Activated T-cell treated with anti-CD3 and anti-CD28 coated beads for 1 hour (primary cell): Measurements from ENCODE around the gene DUSP9.

Source experiments
- DNase-seq: peaks from one replicate; pipeline ENCODE4 v3.0.0-alpha.2; 2020; ENCODE audit warnings: low read depth

DUSP9 gene

DNA sequence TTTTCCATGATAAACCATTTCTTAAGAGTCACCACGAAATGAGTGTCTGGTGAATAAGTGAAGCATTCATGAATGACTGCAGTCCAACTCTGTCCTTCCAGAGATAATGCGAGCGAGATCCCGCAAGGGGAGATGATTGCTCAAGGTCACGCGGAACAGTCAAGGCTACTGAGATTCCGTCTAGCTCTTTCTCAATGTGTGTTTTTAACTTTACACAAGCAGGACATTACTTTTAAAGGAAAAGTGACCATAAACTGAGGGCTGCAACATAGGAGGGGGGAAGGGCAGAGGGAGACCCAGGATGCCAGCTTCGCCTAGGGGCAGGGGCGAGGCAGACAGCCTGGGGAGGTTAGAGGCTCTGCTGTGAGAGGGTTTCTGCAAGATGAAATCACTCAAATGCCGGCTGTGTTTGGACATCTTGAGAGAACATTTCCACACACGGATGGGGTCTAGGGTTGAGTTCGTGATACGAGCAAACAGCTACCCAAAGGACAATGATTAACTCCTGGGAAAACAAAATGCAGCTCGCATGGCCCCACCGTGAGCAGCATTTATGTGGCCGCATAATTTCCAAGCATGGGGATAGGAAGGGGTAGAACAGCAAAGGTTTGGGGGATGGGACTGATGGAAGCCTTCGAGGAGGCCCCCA is 24.2 kb upstream of the DUSP9 start:
- DNase-seq: no peak

GRCh38 chrX:153623310-153624029 is 23.5 kb upstream of the DUSP9 start:
- no peak for DNase-seq

GRCh38 chrX:153624196-153625091 is 22.6 kb upstream of the DUSP9 start:
- no peak for DNase-seq

DNA sequence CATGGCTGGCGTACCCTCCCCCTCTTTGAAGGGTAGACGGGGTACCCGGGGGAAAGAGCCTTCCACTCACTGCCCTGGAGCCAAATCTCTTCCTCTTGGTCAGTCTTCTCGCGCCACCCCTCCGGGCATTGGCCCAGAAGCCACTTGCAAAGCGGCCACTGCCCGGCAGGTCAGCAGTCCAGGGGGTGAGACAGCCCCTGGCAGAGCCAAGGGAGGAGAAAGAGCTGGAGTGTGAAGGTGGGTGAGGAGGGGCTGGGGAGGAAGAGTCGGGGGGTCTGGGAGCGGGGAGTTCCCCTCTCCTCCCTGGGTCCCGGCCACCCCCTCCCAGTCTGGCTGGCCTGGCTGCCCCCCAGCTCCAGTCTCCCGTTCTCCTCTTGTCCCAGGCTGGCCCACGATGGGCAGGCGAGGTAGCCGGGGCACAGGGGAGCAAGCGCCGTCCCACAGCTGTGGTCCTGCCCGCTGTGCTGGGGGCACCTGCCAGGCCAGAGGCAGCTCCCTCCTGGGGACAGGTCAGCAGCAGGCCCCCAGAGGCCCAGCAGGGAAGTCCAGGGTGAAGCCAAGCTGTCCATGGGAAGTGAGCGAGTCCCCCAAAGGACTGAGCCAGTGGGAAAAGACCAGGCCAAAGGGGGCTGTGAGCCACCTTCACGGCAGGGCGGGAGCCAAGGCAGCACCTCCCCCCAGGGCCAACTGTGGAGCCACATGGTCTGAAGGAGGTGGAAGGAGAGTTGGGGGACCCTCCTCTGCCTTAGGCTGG is 21.6 kb upstream of the DUSP9 start:
- no peak for DNase-seq

DNA sequence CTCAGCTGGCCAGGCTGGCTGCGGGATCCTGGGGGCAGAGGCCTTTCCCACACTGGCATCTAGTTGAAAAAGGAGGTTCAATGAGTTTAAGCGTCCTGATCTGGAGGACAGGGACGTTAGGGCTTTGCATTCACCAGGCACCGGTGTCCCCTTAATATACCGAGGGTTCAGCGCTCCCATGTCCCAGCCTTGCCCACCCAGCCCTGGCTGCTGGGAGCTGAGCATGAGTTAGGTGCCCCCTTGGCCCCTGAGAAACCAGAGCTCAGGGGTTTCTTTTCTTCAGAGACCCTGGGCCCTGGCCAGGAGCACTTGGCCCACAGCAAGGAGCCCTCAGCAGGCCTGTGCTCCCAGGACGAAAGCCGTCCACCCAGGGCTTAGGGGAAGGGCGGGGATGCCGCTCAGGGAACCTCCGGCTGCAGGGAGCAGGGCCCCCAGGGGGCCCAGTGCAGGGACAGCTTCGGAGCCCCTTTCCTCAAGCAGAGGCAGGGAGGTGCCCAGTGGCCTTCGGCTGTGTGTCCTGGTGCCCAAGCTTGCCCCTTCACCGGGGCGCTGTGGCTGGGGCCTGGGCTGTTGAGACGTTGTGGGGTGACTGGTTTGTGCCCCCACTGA is 20.9 kb upstream of the DUSP9 start:
- no peak for DNase-seq

DNA sequence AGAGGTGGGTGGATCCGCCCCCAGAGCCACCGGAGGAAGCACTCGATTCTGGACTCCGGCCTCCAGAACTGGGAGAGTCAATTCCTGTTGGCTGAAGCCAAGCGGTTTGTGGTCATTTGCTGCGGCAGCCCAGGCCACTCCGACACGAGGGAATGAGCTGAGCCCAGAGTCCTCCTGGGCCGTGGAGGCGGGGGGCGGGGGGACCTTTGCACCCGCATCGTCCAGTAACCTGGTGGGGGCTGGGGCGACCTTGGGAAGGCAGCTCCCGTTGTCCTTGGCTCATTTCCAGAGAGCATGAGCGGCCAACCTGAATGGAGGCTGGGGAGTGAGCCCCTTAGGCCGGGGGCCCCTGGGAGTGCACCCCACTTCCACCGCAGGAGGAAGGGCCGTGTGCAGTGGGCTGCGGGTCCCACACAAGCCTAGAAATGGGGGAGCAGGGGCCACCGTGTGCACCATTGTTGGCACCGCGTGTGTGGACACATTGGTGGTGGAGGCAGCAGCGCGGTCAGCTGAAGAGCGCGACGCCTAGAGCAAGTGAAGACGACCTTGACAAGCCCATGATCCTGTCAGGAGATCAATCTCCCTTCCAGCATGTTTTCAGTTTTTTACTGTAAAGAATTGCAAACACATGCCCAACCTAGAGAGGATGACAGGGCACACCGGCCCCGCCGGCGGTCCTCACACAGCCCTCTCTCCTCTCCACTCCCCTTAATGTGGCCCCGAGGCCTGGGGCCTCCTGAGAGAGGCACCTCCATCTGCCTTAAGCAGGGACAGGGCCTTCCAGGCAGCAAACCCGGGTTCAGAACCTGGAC is 19.9 kb upstream of the DUSP9 start:
- no peak for DNase-seq

- no peak for DNase-seq
These were observed 19.3 kb upstream of the DUSP9 start for GRCh38 chrX:153627675-153628111.

GRCh38 chrX:153628129-153628528 is 18.9 kb upstream of the DUSP9 start:
- DNase-seq: no peak

DNA sequence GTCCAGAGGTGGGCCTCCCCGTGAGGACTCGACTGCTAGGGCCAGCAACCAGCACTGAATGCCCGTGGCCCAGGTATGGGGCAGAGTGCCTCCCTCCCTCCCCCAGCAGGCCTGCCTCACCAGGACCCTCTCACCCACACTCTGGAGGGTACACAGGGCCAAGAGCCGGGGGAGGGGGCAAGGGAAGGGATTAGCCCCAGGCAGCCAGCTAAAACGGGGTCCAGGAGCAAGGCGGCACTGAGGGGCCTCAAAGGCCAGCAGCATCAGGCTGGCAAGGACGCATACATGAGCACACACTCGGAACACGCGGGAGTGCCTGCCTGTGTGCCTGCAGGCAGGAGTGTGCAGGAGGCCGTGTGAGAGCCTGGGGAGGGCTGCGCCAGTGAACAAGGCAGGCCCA is 18.3 kb upstream of the DUSP9 start:
- DNase-seq: no peak

DNA sequence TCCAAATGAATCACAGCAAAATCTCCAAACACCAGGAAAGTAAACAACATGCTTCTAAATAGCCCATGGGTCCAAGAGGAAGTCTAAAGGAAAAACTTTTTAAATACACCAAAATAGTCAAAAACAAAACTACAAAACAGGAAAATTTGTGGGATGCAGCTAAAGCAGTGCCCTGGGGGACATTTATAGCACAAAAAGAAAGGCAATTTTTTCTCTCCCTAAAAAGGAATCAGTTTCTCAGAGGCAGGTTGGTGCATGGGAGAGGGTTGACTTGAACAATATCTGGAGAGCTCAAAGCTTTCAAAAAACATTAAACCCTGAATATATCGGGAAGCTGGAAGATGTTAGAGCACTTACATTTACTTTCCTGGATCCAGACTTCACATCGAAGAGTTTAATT is 15.7 kb upstream of the DUSP9 start:
- no peak for DNase-seq

DNA sequence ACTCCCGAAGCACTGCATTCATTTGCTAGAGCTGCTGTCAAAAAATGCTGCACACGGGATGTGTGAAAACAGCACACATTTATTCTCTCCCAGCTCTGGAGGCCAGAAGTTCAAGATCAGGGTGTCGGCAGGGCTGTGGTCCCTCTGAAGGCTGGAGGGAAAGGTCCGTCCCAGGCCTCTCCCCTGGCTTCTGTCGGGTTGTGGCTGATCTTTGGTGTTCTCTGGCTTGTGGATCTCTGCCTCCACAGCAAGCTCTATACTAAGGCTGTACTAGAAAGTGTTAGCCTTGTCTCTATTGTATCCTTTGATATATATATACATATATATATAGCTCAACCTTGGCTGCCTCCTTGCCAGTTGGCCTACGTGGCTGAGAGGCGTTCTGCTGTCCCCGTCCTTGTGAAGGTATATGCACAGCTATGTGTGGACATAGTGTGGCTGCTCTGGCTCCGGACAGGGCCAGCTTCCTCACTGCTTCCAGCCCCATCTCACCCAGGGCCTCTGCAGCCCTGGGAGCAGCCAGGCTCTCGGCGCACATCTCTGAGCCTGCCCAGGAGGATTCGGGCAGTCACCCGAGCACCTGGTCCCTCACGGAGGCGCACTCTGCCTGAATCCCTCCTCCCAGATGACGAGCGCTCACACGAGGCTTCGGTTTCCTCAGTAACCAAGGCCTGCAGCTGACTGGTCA is 15.0 kb upstream of the DUSP9 start:
- DNase-seq: no peak

DNA sequence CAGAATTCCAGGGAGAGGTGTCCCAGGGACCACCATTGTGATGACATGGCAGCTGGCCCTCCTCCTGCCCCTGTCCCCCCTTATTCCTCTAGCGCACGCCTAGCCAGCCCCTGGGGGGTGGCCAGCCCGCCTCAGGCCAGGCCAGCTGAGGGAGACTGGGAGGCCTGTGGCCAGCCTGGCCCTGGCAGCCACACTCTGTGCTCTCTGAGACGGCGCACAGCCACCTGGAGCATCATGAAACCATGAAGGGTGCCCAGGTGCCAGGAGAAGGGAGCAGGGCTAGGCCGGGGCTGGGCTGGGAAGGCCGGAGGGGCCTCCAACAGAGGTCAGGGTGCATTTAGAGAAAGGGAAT is 14.4 kb upstream of the DUSP9 start:
- DNase-seq: no peak

- no peak for DNase-seq
These were observed 14.0 kb upstream of the DUSP9 start for GRCh38 chrX:153633048-153633447.

DNA sequence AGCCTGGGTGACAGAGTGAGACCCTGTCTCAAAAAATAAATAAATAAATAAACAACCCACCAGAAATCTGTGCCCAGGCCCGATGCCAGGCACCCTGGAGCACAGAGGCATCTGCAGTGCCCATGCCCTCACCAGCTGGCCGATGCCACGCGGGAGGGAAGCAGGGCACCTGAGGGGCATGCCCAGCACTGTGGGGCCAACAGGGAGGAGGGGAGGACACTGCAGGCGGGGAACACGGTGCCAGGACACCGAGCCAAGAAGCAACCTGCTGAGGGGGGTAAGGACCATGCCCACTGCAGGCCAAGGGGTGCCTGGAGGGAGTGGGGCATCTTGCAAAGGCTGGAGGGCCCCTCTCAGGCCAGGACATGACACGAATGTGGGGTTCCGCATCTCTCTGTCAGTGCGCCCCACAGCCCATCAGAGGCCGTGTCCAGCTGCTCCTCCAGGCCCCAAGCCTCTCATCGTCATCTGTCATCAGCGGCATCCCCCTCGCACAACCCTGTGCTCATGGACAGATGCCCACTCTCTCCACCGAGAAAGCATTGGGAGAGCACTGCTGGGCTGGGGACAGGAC is 13.3 kb upstream of the DUSP9 start:
- no peak for DNase-seq

- no peak for DNase-seq
These were observed 12.8 kb upstream of the DUSP9 start for GRCh38 chrX:153634236-153634635.

DNA sequence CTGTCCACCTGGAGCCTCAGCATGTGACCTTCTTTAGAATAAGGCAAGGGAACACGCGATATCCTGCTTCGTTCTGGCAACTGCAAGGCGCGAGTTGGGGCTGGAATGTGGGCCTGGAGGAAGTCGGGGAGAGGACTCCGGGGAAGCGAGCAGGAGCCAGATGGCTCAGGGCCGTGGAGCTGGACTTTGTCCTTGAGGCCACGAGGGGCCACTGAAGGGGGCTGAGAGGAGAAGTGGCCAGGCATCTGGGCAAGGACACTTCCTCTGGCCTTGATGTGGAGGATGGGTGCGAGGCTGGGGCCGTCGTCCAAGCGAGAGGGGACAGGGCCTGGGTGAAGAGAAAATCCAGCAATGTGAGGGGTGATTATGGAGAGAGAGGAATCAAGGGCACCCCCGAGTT is 12.2 kb upstream of the DUSP9 start:
- no peak for DNase-seq

DNA sequence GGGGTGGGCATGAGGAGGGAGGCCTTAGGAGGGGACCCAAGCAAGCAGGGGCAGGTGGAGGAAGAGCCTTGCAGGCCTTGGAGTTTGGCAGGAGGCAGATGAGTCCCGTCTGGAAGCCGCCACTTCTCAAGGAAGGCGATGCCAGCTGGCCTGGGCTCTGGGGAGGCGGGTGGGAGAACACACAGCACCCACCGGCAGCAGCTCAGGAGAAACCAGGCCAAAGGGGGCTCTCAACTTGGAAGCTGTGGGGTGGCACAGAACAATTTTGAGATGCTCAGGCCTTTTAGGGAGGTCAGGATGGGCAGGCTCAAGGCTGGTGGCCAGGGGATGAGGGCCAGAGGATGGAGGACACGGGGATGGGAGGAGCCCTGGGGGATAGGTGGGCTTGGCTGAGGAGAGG is 11.6 kb upstream of the DUSP9 start:
- no peak for DNase-seq

DNA sequence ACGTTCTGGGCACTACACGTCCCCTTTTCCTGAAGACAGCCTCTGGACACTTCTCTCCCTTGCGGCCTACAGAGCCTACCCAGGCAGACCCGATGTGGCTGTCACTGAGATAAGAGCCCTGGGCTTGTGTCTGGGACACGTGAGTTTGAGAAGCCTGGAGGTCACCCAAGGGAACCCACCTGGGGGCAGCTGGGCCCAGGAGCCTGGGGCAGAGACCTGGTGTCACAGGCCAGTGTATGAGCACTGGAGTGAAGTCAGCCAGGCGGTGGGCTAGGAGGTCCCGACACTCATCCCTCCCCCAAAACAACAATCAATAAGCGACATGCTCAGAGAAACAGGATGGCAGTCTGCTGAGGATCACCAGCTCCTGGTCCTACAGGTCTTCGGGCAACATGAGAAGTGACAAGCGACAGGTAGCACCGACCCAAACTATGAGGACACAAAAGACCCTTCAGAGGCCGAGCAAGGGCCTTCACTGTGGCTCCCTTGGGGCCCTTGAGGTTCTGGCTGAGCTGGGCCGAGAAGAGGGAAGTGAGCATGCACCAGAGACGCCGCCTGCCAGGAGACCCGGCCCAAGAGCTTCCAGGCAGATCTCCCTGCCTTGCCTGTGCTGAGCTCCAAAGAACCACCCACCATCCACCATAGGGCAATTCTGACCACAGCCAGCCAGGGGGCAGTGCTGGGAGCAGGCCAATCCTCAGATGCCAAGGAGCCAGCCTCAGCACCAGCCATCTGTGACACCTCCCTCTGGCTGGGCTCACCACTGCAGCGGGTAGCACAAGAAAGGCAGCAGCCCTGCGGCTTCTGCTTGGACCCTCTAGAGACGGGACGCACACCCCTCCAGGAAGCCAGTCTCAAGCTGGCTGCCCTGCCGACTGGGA is 11.0 kb upstream of the DUSP9 start:
- no peak for DNase-seq

DNA sequence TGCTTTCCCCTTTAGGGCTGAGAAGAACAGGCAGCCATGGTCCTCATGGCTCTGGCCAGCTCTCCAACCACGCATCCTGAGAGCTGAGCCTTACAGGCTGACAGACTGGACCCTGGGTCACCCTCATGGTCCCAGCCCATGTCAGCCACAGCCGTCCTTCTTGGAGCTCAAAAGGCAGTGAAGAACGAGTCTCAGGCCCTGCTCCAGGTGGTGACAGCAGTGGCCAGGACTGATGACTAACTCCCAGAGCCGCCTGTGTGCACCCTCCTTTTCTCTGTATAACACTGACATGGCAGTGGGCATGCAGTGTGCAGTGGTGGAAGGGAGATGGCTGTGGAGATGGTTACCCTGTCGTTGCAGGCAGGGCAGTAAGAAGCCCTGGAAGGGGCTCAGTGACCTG is 10.3 kb upstream of the DUSP9 start:
- DNase-seq: no peak
